HEK293 (cell line): Measurements from ENCODE around the gene HLX.

Experiments used
- CTCF ChIP-seq: fragments of 450-650 bp; formaldehyde crosslinking; IDR thresholded peaks from 2 replicates; pipeline ENCODE4 v1.5.1; 2016; ENCODE audit warnings: missing biosample characterization, missing genetic modification characterization
- HOXD13 ChIP-seq: sonication (generic); formaldehyde crosslinking; IDR thresholded peaks from 2 replicates; pipeline ENCODE4 v1.8.0; 2022; ENCODE audit warnings: missing genetic modification reagents, borderline replicate concordance
- SP7 ChIP-seq: fragments of 450-650 bp; formaldehyde crosslinking; IDR thresholded peaks from 2 replicates; pipeline ENCODE4 v1.5.1; 2016; ENCODE audit warnings: missing biosample characterization, missing genetic modification characterization
- ZNF138 ChIP-seq: fragments of 450-650 bp; formaldehyde crosslinking; IDR thresholded peaks from 2 replicates; pipeline ENCODE4 v1.5.1; 2016; ENCODE audit warnings: missing biosample characterization, missing genetic modification characterization, borderline replicate concordance
- ZNF449 ChIP-seq: fragments of 450-650 bp; formaldehyde crosslinking; IDR thresholded peaks from 2 replicates; pipeline ENCODE4 v1.5.1; 2017; ENCODE audit warnings: missing biosample characterization, mild to moderate bottlenecking, missing genetic modification characterization, moderate library complexity
- ZNF473 ChIP-seq: fragments of 450-650 bp; formaldehyde crosslinking; IDR thresholded peaks from 2 replicates; pipeline ENCODE4 v1.5.1; 2017; ENCODE audit warnings: missing biosample characterization, missing genetic modification characterization
- ZNF48 ChIP-seq: fragments of 450-650 bp; formaldehyde crosslinking; IDR thresholded peaks from 2 replicates; pipeline ENCODE4 v1.5.1; 2016; ENCODE audit warnings: missing biosample characterization, missing genetic modification characterization

DNA sequence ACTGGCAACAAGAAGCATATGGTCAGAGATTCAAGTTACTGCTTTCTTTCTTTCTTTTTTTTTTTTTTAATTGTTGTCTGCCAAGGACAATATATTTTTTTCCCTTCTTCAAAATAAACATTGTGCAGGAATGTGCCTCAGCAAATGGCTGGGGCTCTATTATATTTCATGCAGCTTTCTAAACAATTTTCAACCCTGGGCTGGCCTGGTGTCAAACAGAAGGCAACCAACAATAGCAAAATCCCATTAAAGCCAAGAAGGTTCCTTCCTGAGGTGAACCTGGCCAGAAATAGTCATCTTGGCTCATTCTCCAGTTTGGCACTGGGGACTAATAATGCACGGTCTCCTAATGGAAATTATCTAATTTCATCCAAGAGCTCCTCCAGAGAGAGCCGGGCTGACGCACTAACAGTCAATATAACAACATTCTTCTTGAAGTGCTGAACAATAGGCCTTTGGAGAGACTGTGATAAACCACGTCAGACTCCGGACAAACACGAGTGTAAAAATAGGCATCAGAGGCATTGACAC is 35.7 kb upstream of the HLX start:
- no peak for TF ChIP-seq ZNF473
- no peak for TF ChIP-seq CTCF
- no peak for TF ChIP-seq ZNF138 (tag by site-specific recombination)
- no peak for TF ChIP-seq ZNF48 (tag by site-specific recombination)
- no peak for TF ChIP-seq HOXD13 (CRISPR knock-in tag)
- TF ChIP-seq ZNF449 (tag by site-specific recombination): no peak
- TF ChIP-seq SP7 (tag by site-specific recombination): no peak
